IMR-90 (cell line): ENCODE data around the gene UBE2E2. TPM values are rescaled to one million over a fixed set of nuclear protein-coding genes. Genes with fewer than 3 reads are reported as not detected.

ENCODE experiments used
- ATAC-seq: fragments of 200-7000 bp; cut with Tn5 transposase; 2 replicates; pipeline ENCODE4 v1.9.1; 2020; ENCODE audit warnings: low read depth, mild to moderate bottlenecking, moderate library complexity
- BruUV-seq: library from RNA; stranded (reverse); fragments of 400-500 nt; replicated peaks from 2 replicates; lab custom pipeline; 2021; lab: Mats Ljungman, UMichigan
- CTCF ChIA-PET: fragments of 300-600 bp; formaldehyde crosslinking; extraction: SDS; loops from one replicate; lab custom pipeline; 2021; ENCODE audit warnings: antibody characterized with exemption; lab: Yijun Ruan, JAX
- POLR2A ChIA-PET: fragments of 300-600 bp; sonication (Branson Sonifier 250); formaldehyde crosslinking; loops from one replicate; lab custom pipeline; 2022; ENCODE audit warnings: antibody characterized with exemption; ENCODE audit not compliant: unreplicated experiment; lab: Charles Lee
- DNase-seq: peaks from one replicate; pipeline ENCODE4 v3.0.0; 2013
- H2AFZ ChIP-seq: replicated peaks from 2 replicates; pipeline ENCODE3; 2013; ENCODE audit warnings: low read length, mild to moderate bottlenecking; ENCODE audit not compliant: poor library complexity
- H2AK5ac ChIP-seq: 2 replicates; pipeline ENCODE4 v1.6.1; 2013; ENCODE audit warnings: low read depth, low read length, inconsistent platforms
- H2AK9ac ChIP-seq: replicated peaks from 2 replicates; pipeline ENCODE3; 2013; ENCODE audit warnings: mild to moderate bottlenecking, low read depth, low read length, moderate library complexity; ENCODE audit not compliant: poor library complexity
- H2BK120ac ChIP-seq: 2 replicates; pipeline ENCODE4 v1.6.1; 2013; ENCODE audit warnings: low read depth, low read length, inconsistent platforms
- H2BK15ac ChIP-seq: 3 replicates; pipeline ENCODE4 v1.6.1; 2013; ENCODE audit warnings: low read depth, low read length, inconsistent platforms
- H2BK20ac ChIP-seq: 2 replicates; pipeline ENCODE4 v1.6.1; 2013; ENCODE audit warnings: low read depth, mild to moderate bottlenecking, inconsistent platforms, low read length, moderate library complexity
- H2BK5ac ChIP-seq: 2 replicates; pipeline ENCODE4 v1.6.1; 2013; ENCODE audit warnings: mild to moderate bottlenecking, low read depth, low read length, inconsistent platforms; ENCODE audit not compliant: poor library complexity, severe bottlenecking
- H3K14ac ChIP-seq: replicated peaks from 2 replicates; pipeline ENCODE4 v1.6.1; 2013; ENCODE audit warnings: low read depth, low read length, inconsistent platforms
- H3K18ac ChIP-seq: 2 replicates; pipeline ENCODE4 v1.6.1; 2013; ENCODE audit warnings: low read depth, low read length, control low read depth
- H3K23ac ChIP-seq: 2 replicates; pipeline ENCODE4 v1.6.1; 2013; ENCODE audit warnings: low read depth, low read length, inconsistent platforms
- H3K27ac ChIP-seq: 2 replicates; pipeline ENCODE4 v1.5.1; 2013; ENCODE audit warnings: mild to moderate bottlenecking, control low read depth, low read length; ENCODE audit not compliant: insufficient read depth
- H3K27me3 ChIP-seq: 2 replicates; pipeline ENCODE4 v1.6.1; 2013; ENCODE audit warnings: low read length; ENCODE audit not compliant: control insufficient read depth, insufficient read depth
- H3K36me3 ChIP-seq: 2 replicates; pipeline ENCODE4 v1.6.1; 2013; ENCODE audit warnings: low read length, mixed read lengths; ENCODE audit not compliant: control insufficient read depth, insufficient read depth
- H3K4ac ChIP-seq: 2 replicates; pipeline ENCODE4 v1.6.1; 2013; ENCODE audit warnings: low read depth, low read length, inconsistent platforms
- H3K4me1 ChIP-seq: 2 replicates; pipeline ENCODE4 v1.6.1; 2013; ENCODE audit warnings: low read length, mixed read lengths; ENCODE audit not compliant: control insufficient read depth, insufficient read depth
- H3K4me2 ChIP-seq: 2 replicates; pipeline ENCODE4 v1.6.1; 2013; ENCODE audit warnings: low read depth, mild to moderate bottlenecking, control low read depth, low read length, moderate library complexity
- H3K4me3 ChIP-seq: 2 replicates; pipeline ENCODE4 v1.5.1; 2013; ENCODE audit warnings: low read depth, mild to moderate bottlenecking, control low read depth, low read length, moderate library complexity; ENCODE audit not compliant: insufficient read depth
- H3K56ac ChIP-seq: 2 replicates; pipeline ENCODE4 v1.6.1; 2013; ENCODE audit warnings: low read length, inconsistent platforms; ENCODE audit not compliant: insufficient read depth; ENCODE audit errors: extremely low read depth
- H3K79me1 ChIP-seq, 2 experiments: 2 replicates each; pipeline ENCODE4 v1.6.1; 2013; ENCODE audit warnings: low read length in 2 of 2, inconsistent platforms in 1 of 2, low read depth in 1 of 2
- H3K9ac ChIP-seq: 2 replicates; pipeline ENCODE4 v1.6.1; 2013; ENCODE audit warnings: low read depth, low read length, control low read depth
- H3K9me1 ChIP-seq: 2 replicates; pipeline ENCODE4 v1.6.1; 2013; ENCODE audit warnings: low read length, inconsistent platforms; ENCODE audit not compliant: insufficient read depth
- H3K9me3 ChIP-seq: 2 replicates; pipeline ENCODE4 v1.6.1; 2013; ENCODE audit warnings: low read length; ENCODE audit not compliant: control insufficient read depth, insufficient read depth
- H4K20me1 ChIP-seq: 2 replicates; pipeline ENCODE4 v1.6.1; 2013; ENCODE audit warnings: low read length, inconsistent platforms; ENCODE audit not compliant: insufficient read depth
- H4K5ac ChIP-seq: 2 replicates; pipeline ENCODE4 v1.6.1; 2013; ENCODE audit warnings: mild to moderate bottlenecking, low read depth, low read length, control low read depth
- H4K8ac ChIP-seq, 2 experiments: 2 replicates each; pipeline ENCODE4 v1.6.1; 2013; ENCODE audit warnings: low read depth in 2 of 2, low read length in 2 of 2, control low read depth in 1 of 2, inconsistent platforms in 1 of 2
- H4K91ac ChIP-seq: 2 replicates; pipeline ENCODE4 v1.6.1; 2013; ENCODE audit warnings: low read depth, low read length, inconsistent platforms; ENCODE audit not compliant: insufficient read depth
- BHLHE40 ChIP-seq: fragments of 150-350 bp; IDR thresholded peaks from 2 replicates; pipeline ENCODE4 v1.6.1; 2016; ENCODE audit warnings: mild to moderate bottlenecking, low read depth, low read length
- CEBPB ChIP-seq: IDR thresholded peaks from 2 replicates; pipeline ENCODE4 v1.6.1; 2012; ENCODE audit warnings: low read depth, low read length, improper control_type of control experiment
- CHD1 ChIP-seq: IDR thresholded peaks from 2 replicates; pipeline ENCODE4 v1.6.1; 2012; ENCODE audit warnings: low read depth, low read length, improper control_type of control experiment
- CTCF ChIP-seq: conservative IDR thresholded peaks from 2 replicates; pipeline ENCODE4 v1.5.1; 2012; ENCODE audit warnings: mild to moderate bottlenecking, low read depth, low read length, improper control_type of control experiment
- ELK1 ChIP-seq: fragments of 150-350 bp; IDR thresholded peaks from 2 replicates; pipeline ENCODE4 v1.6.1; 2016; ENCODE audit warnings: low read depth, mild to moderate bottlenecking, low read length, moderate library complexity, borderline replicate concordance
- FOS ChIP-seq: fragments of 150-350 bp; IDR thresholded peaks from 2 replicates; pipeline ENCODE4 v1.6.1; 2016; ENCODE audit warnings: low read depth, low read length
- MAFK ChIP-seq: IDR thresholded peaks from 2 replicates; pipeline ENCODE4 v1.6.1; 2012; ENCODE audit warnings: low read depth, low read length, improper control_type of control experiment
- MAZ ChIP-seq: IDR thresholded peaks from 2 replicates; pipeline ENCODE4 v1.6.1; 2012; ENCODE audit warnings: low read depth, mild to moderate bottlenecking, low read length, improper control_type of control experiment, moderate library complexity, borderline replicate concordance
- MXI1 ChIP-seq: IDR thresholded peaks from 2 replicates; pipeline ENCODE4 v1.6.1; 2012; ENCODE audit warnings: low read depth, mild to moderate bottlenecking, low read length, moderate library complexity, borderline replicate concordance
- NFE2L2 ChIP-seq: fragments of 150-350 bp; IDR thresholded peaks from 2 replicates; pipeline ENCODE4 v1.6.1; 2016; ENCODE audit warnings: low read depth, mild to moderate bottlenecking, low read length
- POLR2A ChIP-seq: IDR thresholded peaks from 2 replicates; pipeline ENCODE4 v1.6.1; 2012; ENCODE audit warnings: mild to moderate bottlenecking, low read depth, low read length
- RAD21 ChIP-seq: IDR thresholded peaks from 2 replicates; pipeline ENCODE4 v1.6.1; 2012; ENCODE audit warnings: low read length, improper control_type of control experiment
- RCOR1 ChIP-seq: IDR thresholded peaks from 2 replicates; pipeline ENCODE4 v1.6.1; 2012; ENCODE audit warnings: mild to moderate bottlenecking, low read length, improper control_type of control experiment; ENCODE audit not compliant: insufficient replicate concordance
- RFX5 ChIP-seq: IDR thresholded peaks from 2 replicates; pipeline ENCODE4 v1.8.0; 2012; ENCODE audit warnings: low read depth, mild to moderate bottlenecking, low read length, moderate library complexity
- SMC3 ChIP-seq: fragments of 150-350 bp; IDR thresholded peaks from 2 replicates; pipeline ENCODE4 v1.6.1; 2016; ENCODE audit warnings: low read depth, mild to moderate bottlenecking, antibody characterized with exemption, low read length, moderate library complexity
- USF2 ChIP-seq: fragments of 150-350 bp; IDR thresholded peaks from 2 replicates; pipeline ENCODE4 v1.6.1; 2017; ENCODE audit warnings: mild to moderate bottlenecking, antibody characterized with exemption, low read length, low read depth
- WGBS, 2 experiments: methylation state at CpG; one replicate each; pipeline versions ENCODE4 v1.1.5 to v1.1.7; 2013; ENCODE audit warnings: missing lambda C conversion rate in 2 of 2; ENCODE audit not compliant: insufficient read length in 1 of 2; ENCODE audit errors: extremely low coverage in 2 of 2; 5-methylcytosine and 5-hydroxymethylcytosine counted together
- dilution Hi-C: fragments of 300-500 bp; cut with HindIII; formaldehyde crosslinking; loops from one replicate; pipeline ENCODE4 v1.14.3; 2018; ENCODE audit warnings: low sequenced_read_pairs; ENCODE audit not compliant: unreplicated experiment
- in situ Hi-C: fragments of 300-500 bp; cut with MboI; formaldehyde crosslinking; loops from 3 replicates; pipeline ENCODE4 v1.14.3; 2019; ENCODE audit warnings: low sequenced_read_pairs, inconsistent platforms, mixed read lengths
- intact Hi-C: fragments of 100-400 bp; cut with micrococcal nuclease; formaldehyde crosslinking; loops from 2 replicates; pipeline ENCODE4 v1.10.0; 2022
- polyA plus RNA-seq, 3 experiments: library from polyadenylated mRNA; depleted of rRNA; stranded (reverse); fragments of >200 nt; gene quantifications; 2 replicates each; pipeline ENCODE4 v1.2.3, GENCODE V29; 2012; ENCODE audit warnings: low replicate concordance in 1 of 3
- total RNA-seq: library from RNA; depleted of rRNA; stranded (reverse); fragments of >200 nt; gene quantifications from 2 replicates; pipeline ENCODE4 v1.2.3, GENCODE V29; 2012

UBE2E2 gene
- total and polyA plus RNA-seq, 2 of the 4 experiments (the other 2 are of a cell fraction), result 18.6 to 32.7 TPM

GRCh38 chr3:23166276-23166675 lies 36.9 kb upstream of the UBE2E2 start:
- Histone ChIP-seq H4K5ac (no peak overlapping the region), H4K20me1 (no peaks in the 10 kb centered on the region), H3K4me3 (no peak overlapping the region), H3K56ac (no peak overlapping the region), H4K91ac (no peak overlapping the region), H3K4me1 (no peaks in the 10 kb centered on the region), H2BK5ac (no peak overlapping the region), H2BK15ac (no peak overlapping the region), H2AK5ac (no peak overlapping the region), H2AFZ (no peak overlapping the region), H3K18ac (no peak overlapping the region), H3K27ac (no peak overlapping the region), H2BK20ac (no peak overlapping the region), H3K27me3 (peaks cover 3% of the 10 kb centered on the region), H3K9me1 (no peaks in the 10 kb centered on the region), H3K9me3 (no peaks in the 10 kb centered on the region; the same call in 1 of the 2 replicates), H3K4ac (no peak overlapping the region), H3K36me3 (no peaks in the 10 kb centered on the region), H4K8ac (no peak overlapping the region), H3K4me2 (no peak overlapping the region), H3K23ac (no peak overlapping the region), H2BK120ac (no peak overlapping the region), H3K14ac (no peak overlapping the region), H2AK9ac (no peak overlapping the region), H3K79me1 (no peaks in the 10 kb centered on the region), H3K9ac (no peak overlapping the region)
- dilution Hi-C loops, result no loop called here
- POLR2A ChIA-PET, result interaction anchor here (0.5 kb wide), 1 partner anchor 37 kb away, joined by 4 read pairs; the partner anchor contains the start of gene UBE2E2
- CTCF ChIA-PET, result interaction anchor here (0.6 kb wide), 1 partner anchor 316 kb away, joined by 3 read pairs; no protein-coding TSS in a partner anchor
- no peak for TF ChIP-seq BHLHE40
- TF ChIP-seq CTCF, result no peak
- no peak for TF ChIP-seq POLR2A
- TF ChIP-seq ELK1, result no peak
- no peak for TF ChIP-seq CHD1
- TF ChIP-seq NFE2L2, result no peak
- TF ChIP-seq USF2, result no peak
- no peak for TF ChIP-seq CEBPB
- TF ChIP-seq RFX5, result no peak
- no peak for TF ChIP-seq MAFK
- no peak for TF ChIP-seq RAD21
- TF ChIP-seq FOS, result no peak
- no peak for TF ChIP-seq SMC3
- no peak for TF ChIP-seq RCOR1
- TF ChIP-seq MXI1, result no peak
- no peak for TF ChIP-seq MAZ
- no peak for DNase-seq
- no TSS peak for BruUV-seq
- intact Hi-C loops, result no loop called here
- no peak for ATAC-seq
- WGBS, 2 experiments, result 69% methylated on average over 2 of the region's 3 CpGs; no CpG with 5 or more reads in 1 of the 2 experiments
- in situ Hi-C loops, result no loop called here
